ENCODE data around the gene ASIC4. TPM values are rescaled to one million over a fixed set of nuclear protein-coding genes. Genes with fewer than 3 reads are reported as not detected.
A peak's percentile ranks its signal among the peaks of the same experiment; 100 is the strongest.

Gene ASIC4
- under 0.01 TPM in 1 of 2 replicates, not detected in the other for total RNA-seq

GRCh38 chr2:219514196-219514761, at the start of gene ASIC4:
TSS of gene ASIC4 (plus strand) at chr2:219514482. CDS start at chr2:219514725, 243 bp downstream.
- no peak within 1 kb of the TSS for H3K4me3 ChIP-seq (ENCODE audit: low read depth, low read length)
- DNase-seq (ENCODE audit: low read depth): peak; percentile 12
- TF ChIP-seq CTCF (IDR thresholded peaks at IDR 0.05; ENCODE audit: insufficient read depth, low read depth, low read length): no peak

- no peak overlapping the region for H3K4me3 ChIP-seq (ENCODE audit: low read depth, low read length)
- no peak for DNase-seq (ENCODE audit: low read depth)
- no peak for TF ChIP-seq CTCF (IDR thresholded peaks at IDR 0.05; ENCODE audit: insufficient read depth, low read depth, low read length)
These were observed 48.4 kb upstream of the ASIC4 start for GRCh38 chr2:219465659-219466561.

- TF ChIP-seq CTCF (IDR thresholded peaks at IDR 0.05; ENCODE audit: insufficient read depth, low read depth, low read length): no peak
- no peak overlapping the region for H3K4me3 ChIP-seq (ENCODE audit: low read depth, low read length)
These were observed 47.2 kb upstream of the ASIC4 start for GRCh38 chr2:219466816-219467735.

GRCh38 chr2:219467736-219468075, 46.6 kb upstream of the ASIC4 start:
- H3K4me3 ChIP-seq (ENCODE audit: low read depth, low read length): no peak overlapping the region
- no peak for TF ChIP-seq CTCF (IDR thresholded peaks at IDR 0.05; ENCODE audit: insufficient read depth, low read depth, low read length)
- no peak for DNase-seq (ENCODE audit: low read depth)

More at GRCh38 chr2:219466816-219467735, 47.2 kb upstream of the ASIC4 start:
- no peak for DNase-seq (ENCODE audit: low read depth)

GRCh38 chr2:219468410-219469185, 45.7 kb upstream of the ASIC4 start:
- DNase-seq (ENCODE audit: low read depth): no peak

More at GRCh38 chr2:219468410-219469185, 45.7 kb upstream of the ASIC4 start:
- TF ChIP-seq CTCF (IDR thresholded peaks at IDR 0.05; ENCODE audit: insufficient read depth, low read depth, low read length): no peak
- H3K4me3 ChIP-seq (ENCODE audit: low read depth, low read length): no peak overlapping the region
